T47D (cell line): ENCODE results near the gene TLCD3B.

Experiments used
- DNase-seq, 2 experiments: peaks; one replicate each; pipeline versions ENCODE4 v3.0.0 to v3.0.0-alpha.2; 2011 to 2012; ENCODE audit warnings: low read depth in 1 of 2, low spot score in 1 of 2
- JUND ChIP-seq: IDR thresholded peaks from 2 replicates; pipeline ENCODE4 v1.6.1; 2012; ENCODE audit warnings: low read depth
- in situ Hi-C: cut with HindIII; loops from 2 replicates; pipeline ENCODE4 v1.10.0; 2016; ENCODE audit warnings: low sequenced_read_pairs, low pct_unique_long_range_greater_than_20kb

The TLCD3B gene

GRCh38 chr16:30011714-30012504, 19.2 kb downstream of the TLCD3B start:
- in situ Hi-C loops, result no loop called here
- no peak for TF ChIP-seq JUND
- no peak for DNase-seq

GRCh38 chr16:30010844-30011713, 20.0 kb downstream of the TLCD3B start, which contains the start of gene DOC2A:
Gene DOC2A (minus strand): TSS chr16:30011027. CDS start chr16:30010222, 805 bp downstream.
- in situ Hi-C loops, result no loop called here
- peak in 1 of 2 experiments; percentile 35 for DNase-seq
- TF ChIP-seq JUND, result no peak

- no peak for TF ChIP-seq JUND
- no peak for DNase-seq
- in situ Hi-C loops, result no loop called here
Observed at GRCh38 chr16:30009990-30010843, 20.9 kb downstream of the TLCD3B start.

- DNase-seq, result no peak
- in situ Hi-C loops, result no loop called here
- no peak for TF ChIP-seq JUND
Observed at GRCh38 chr16:30009085-30009862, 21.8 kb downstream of the TLCD3B start.

GRCh38 chr16:30007378-30007895, 23.6 kb downstream of the TLCD3B start:
- in situ Hi-C loops, result no loop called here
- DNase-seq, result no peak
- no peak for TF ChIP-seq JUND

- TF ChIP-seq JUND, result no peak
- DNase-seq, result no peak
- in situ Hi-C loops, result no loop called here
Observed at GRCh38 chr16:30006659-30007377, 24.3 kb downstream of the TLCD3B start.

- DNase-seq, result no peak
- in situ Hi-C loops, result no loop called here
- TF ChIP-seq JUND, result no peak
Observed at GRCh38 chr16:30006095-30006473, 25.0 kb downstream of the TLCD3B start.

GRCh38 chr16:30005341-30006094, 25.6 kb downstream of the TLCD3B start:
- DNase-seq, result peak; percentile 57 to 90
- in situ Hi-C loops, result no loop called here
- TF ChIP-seq JUND, result no peak

GRCh38 chr16:30004811-30005242, 26.2 kb downstream of the TLCD3B start:
- in situ Hi-C loops, result no loop called here
- DNase-seq, result no peak
- no peak for TF ChIP-seq JUND

- DNase-seq, result no peak
- in situ Hi-C loops, result no loop called here
- no peak for TF ChIP-seq JUND
Observed at GRCh38 chr16:30004424-30004776, 26.7 kb downstream of the TLCD3B start.
